ENCODE measurements around the gene REEP1. TPM values are rescaled to one million over a fixed set of nuclear protein-coding genes. Genes with fewer than 3 reads are reported as not detected.
A peak's percentile ranks its signal among the peaks of the same experiment; 100 is the strongest.

REEP1 gene
- total RNA-seq, 2 donors from 2014 or later, result 6.6 to 224 TPM

DNA sequence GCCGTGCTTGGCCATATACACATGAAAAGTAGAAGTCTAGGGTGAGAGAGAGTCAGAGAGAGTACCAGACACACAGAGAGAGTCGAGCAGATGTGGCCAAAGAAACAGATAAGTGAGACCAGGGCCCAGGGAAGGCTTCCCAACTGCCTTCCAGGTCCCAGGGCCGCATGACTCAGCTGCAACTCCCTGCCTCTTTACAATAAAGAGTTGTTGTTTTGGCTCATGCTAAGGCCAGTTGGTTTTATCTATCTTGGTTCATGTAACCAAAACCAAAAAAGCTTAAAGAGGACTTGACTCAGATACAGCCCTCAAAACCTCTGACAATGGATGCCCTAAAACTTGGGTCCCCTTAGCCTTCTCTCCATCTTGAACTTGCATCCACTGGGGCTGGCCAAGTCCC is 36.9 kb downstream of the REEP1 start:
- no peak for TF ChIP-seq POLR2AphosphoS5 (IDR thresholded peaks at IDR 0.05)
- no peak for TF ChIP-seq POLR2A (IDR thresholded peaks at IDR 0.05)
- TF ChIP-seq, protein P1, sequence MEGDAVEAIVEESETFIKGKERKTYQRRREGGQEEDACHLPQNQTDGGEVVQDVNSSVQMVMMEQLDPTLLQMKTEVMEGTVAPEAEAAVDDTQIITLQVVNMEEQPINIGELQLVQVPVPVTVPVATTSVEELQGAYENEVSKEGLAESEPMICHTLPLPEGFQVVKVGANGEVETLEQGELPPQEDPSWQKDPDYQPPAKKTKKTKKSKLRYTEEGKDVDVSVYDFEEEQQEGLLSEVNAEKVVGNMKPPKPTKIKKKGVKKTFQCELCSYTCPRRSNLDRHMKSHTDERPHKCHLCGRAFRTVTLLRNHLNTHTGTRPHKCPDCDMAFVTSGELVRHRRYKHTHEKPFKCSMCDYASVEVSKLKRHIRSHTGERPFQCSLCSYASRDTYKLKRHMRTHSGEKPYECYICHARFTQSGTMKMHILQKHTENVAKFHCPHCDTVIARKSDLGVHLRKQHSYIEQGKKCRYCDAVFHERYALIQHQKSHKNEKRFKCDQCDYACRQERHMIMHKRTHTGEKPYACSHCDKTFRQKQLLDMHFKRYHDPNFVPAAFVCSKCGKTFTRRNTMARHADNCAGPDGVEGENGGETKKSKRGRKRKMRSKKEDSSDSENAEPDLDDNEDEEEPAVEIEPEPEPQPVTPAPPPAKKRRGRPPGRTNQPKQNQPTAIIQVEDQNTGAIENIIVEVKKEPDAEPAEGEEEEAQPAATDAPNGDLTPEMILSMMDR (IDR thresholded peaks at IDR 0.05), result no peak
- no peaks in the 10 kb centered on the region for H3K4me1 ChIP-seq (replicated peaks)
- no peak overlapping the region for H3K4me3 ChIP-seq
- no peak overlapping the region for H3K27ac ChIP-seq
- DNase-seq (ENCODE audit: low spot score), result no peak
- 81% methylated on average over 3 of the region's 3 CpGs for WGBS
- H3K27me3 ChIP-seq (replicated peaks; ENCODE audit: insufficient read depth), result no peaks in the 10 kb centered on the region
- H3K9me3 ChIP-seq, result no peaks in the 10 kb centered on the region
- no peaks in the 10 kb centered on the region for H3K36me3 ChIP-seq
- intact Hi-C loops (cut with DNase I), result loop anchor here (5.0 kb wide), 1 partner anchor 37 kb away; the partner anchor contains the start of gene REEP1

DNA sequence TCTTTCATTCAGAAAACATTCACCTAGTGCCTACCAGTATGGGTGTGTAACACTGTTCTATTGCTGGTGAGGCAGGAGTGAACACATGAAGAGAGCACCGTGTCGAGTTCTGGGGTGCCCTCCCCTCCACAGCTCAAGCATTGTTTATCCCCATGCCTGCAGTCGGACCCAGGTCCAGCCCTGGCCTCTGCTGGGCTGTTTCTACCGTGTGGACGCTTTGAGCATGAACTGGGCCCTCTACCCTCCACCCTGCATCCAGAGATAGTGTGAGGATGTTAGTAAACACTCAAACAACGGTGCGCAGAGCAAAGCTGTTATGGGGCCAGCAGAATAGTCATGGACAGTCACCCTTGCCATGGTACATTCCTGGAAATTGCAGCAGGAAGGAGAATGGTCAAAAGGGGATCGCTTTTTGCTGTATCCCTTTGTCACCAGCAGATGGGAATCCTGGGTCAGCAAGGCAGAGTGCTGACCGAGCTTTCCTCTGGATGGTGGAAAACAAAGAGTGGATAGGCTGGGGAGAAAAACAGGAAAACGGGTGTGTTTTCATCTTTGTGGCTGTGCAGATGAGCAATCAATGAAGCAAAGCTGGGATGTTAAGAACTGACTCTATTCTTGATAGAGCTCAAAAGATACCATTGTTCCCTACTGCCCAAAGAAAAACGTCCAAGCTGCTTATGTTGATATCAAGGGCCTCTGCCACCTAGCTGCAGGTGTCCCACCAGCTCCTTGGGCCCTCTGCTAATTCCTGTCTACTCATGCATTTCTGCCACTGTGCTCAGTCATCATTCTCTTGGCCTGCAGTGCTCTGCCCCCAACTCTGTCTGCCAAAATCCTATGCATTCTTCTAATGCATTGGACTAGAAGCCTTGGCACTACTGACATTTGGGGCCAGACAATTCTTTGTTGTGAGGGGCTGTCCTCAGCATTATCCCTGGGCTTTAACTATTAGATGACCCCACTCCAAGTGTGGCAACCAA is 38.7 kb downstream of the REEP1 start:
- Histone ChIP-seq H3K9me3 (no peaks in the 10 kb centered on the region), H3K36me3 (no peaks in the 10 kb centered on the region), H3K27ac (peak overlapping the region in 1 of 2 donors; percentile 13), H3K4me1 (replicated peaks) (no peaks in the 10 kb centered on the region), H3K27me3 (replicated peaks; ENCODE audit: insufficient read depth) (no peaks in the 10 kb centered on the region), H3K4me3 (no peak overlapping the region)
- WGBS, result 58% methylated on average over 11 of the region's 11 CpGs
- intact Hi-C loops (cut with DNase I), result loop anchor here (5.0 kb wide), 2 partner anchors 69 to 76 kb away; no protein-coding TSS in a partner anchor
- TF ChIP-seq POLR2A (IDR thresholded peaks at IDR 0.05), result no peak
- TF ChIP-seq, protein P1 (IDR thresholded peaks at IDR 0.05), result peak in 1 of 4 experiments; percentile 14
- TF ChIP-seq POLR2AphosphoS5 (IDR thresholded peaks at IDR 0.05), result no peak
- DNase-seq (ENCODE audit: low spot score), result no peak

DNA sequence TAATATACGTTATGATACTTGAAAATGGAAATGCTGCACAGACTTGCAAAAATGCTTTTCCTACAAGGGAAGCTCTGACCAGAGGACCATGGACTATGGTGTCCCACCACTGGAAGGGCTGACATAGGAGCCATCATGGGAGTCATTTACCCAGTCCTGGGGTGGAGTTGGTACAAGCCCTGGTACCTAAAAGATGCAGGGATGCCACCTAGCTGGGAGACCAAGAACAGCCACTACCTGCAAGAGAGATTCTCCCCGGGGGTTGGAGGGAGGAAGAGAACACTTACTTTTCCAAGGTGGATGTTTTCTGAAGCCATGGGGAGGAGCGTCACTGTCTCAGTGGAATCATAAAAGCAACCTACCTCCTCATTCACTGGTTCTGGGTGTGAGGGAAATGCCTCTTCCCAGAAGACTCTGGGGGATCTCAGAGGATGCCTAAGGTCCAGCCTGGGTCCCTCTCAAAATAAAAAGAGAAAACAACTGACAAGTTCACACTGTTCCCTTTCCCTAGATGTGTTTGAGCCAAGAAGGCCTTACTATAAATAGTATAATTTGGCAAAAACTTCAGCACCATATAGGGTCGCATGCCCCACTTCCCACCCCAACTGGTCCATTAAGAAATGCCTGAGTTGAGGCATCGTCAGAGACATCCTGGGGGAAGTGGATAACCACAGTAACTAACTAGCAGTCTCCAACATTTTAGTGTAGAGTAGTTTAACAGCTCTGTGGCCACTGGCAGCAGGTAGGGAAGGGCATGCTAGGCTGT is 39.9 kb downstream of the REEP1 start:
- Histone ChIP-seq H3K4me3 (no peak overlapping the region), H3K9me3 (no peaks in the 10 kb centered on the region), H3K27me3 (replicated peaks; ENCODE audit: insufficient read depth) (no peaks in the 10 kb centered on the region), H3K4me1 (replicated peaks) (no peaks in the 10 kb centered on the region), H3K27ac (peak overlapping the region in 1 of 2 donors; percentile 13), H3K36me3 (no peaks in the 10 kb centered on the region)
- no peak for DNase-seq (ENCODE audit: low spot score)
- 69% methylated on average over 5 of the region's 5 CpGs for WGBS
- TF ChIP-seq, protein P1 (IDR thresholded peaks at IDR 0.05), result peak in 2 of 4 experiments; percentile 16 to 35
- TF ChIP-seq POLR2AphosphoS5 (IDR thresholded peaks at IDR 0.05) (peak; percentile 32), POLR2A (IDR thresholded peaks at IDR 0.05) (no peak)
- intact Hi-C loops (cut with DNase I), result loop anchor here (5.0 kb wide), 2 partner anchors 70 to 75 kb away; no protein-coding TSS in a partner anchor

DNA sequence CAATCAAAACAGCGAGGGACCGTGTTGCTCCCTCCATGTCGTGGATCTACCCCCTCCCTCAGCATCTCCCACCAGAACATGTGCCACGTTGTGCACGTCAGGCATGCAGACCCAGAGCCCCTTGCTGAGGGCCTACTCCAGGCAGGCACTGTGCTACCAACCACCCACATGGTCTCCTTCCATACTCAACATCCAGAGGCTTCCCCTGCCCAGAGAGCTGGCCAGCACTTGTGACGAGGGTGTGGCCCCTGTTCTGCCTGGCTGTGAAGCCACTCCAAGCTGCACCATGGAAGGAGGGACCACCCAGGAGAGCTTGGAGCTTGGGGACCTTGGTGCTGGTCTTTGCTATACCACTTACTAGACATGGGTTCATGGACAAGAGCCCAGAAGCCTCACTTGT is 40.5 kb downstream of the REEP1 start:
- TF ChIP-seq, protein P1 (IDR thresholded peaks at IDR 0.05), result no peak
- no peak for TF ChIP-seq POLR2A (IDR thresholded peaks at IDR 0.05)
- TF ChIP-seq POLR2AphosphoS5 (IDR thresholded peaks at IDR 0.05), result no peak
- Histone ChIP-seq H3K27me3 (replicated peaks; ENCODE audit: insufficient read depth) (no peaks in the 10 kb centered on the region), H3K36me3 (no peaks in the 10 kb centered on the region), H3K27ac (no peak overlapping the region), H3K4me1 (replicated peaks) (no peaks in the 10 kb centered on the region), H3K4me3 (no peak overlapping the region), H3K9me3 (no peaks in the 10 kb centered on the region)
- intact Hi-C loops (cut with DNase I), result loop anchor here (5.0 kb wide), 2 partner anchors 70 to 75 kb away; no protein-coding TSS in a partner anchor
- 91% methylated on average over 6 of the region's 6 CpGs for WGBS
- no peak for DNase-seq (ENCODE audit: low spot score)
